ENCODE data around the gene MAMSTR.

The MAMSTR gene

DNA sequence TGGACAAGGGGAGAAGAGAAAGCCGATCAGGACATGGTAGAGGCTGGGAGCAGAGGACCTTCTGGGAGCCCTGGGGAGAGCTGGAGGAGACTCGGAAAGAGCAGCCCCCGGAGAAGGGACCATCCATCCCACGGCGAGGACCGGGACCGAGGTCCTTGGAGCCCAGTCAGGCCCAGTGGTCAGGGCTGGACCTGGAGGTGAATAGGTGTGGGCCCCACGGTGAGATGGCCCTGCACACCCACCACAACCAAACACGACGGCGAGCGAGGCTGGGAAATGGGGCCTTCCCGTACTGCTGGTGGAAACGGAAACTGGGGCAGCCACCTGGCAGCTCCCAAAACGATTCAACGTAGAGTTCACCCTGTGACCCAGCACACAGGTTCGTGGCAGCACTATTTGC, 43.0 kb downstream of the MAMSTR start:
- TF ChIP-seq POLR2A (IDR thresholded peaks at IDR 0.05; ENCODE audit: extremely low read depth, insufficient read length) (no peak), MYC (IDR thresholded peaks at IDR 0.05; ENCODE audit: low read depth, low read length) (no peak)
- TF ChIP-seq, protein P1, sequence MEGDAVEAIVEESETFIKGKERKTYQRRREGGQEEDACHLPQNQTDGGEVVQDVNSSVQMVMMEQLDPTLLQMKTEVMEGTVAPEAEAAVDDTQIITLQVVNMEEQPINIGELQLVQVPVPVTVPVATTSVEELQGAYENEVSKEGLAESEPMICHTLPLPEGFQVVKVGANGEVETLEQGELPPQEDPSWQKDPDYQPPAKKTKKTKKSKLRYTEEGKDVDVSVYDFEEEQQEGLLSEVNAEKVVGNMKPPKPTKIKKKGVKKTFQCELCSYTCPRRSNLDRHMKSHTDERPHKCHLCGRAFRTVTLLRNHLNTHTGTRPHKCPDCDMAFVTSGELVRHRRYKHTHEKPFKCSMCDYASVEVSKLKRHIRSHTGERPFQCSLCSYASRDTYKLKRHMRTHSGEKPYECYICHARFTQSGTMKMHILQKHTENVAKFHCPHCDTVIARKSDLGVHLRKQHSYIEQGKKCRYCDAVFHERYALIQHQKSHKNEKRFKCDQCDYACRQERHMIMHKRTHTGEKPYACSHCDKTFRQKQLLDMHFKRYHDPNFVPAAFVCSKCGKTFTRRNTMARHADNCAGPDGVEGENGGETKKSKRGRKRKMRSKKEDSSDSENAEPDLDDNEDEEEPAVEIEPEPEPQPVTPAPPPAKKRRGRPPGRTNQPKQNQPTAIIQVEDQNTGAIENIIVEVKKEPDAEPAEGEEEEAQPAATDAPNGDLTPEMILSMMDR (IDR thresholded peaks at IDR 0.05; ENCODE audit: low read depth, low read length): no peak
- TF ChIP-seq, protein P2, sequence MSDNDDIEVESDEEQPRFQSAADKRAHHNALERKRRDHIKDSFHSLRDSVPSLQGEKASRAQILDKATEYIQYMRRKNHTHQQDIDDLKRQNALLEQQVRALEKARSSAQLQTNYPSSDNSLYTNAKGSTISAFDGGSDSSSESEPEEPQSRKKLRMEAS (IDR thresholded peaks at IDR 0.05; ENCODE audit: low read depth, low read length): no peak
- no peak overlapping the region for H3K4me3 ChIP-seq (ENCODE audit: low read depth, low read length)
- DNase-seq (ENCODE audit: low read depth): no peak

DNA sequence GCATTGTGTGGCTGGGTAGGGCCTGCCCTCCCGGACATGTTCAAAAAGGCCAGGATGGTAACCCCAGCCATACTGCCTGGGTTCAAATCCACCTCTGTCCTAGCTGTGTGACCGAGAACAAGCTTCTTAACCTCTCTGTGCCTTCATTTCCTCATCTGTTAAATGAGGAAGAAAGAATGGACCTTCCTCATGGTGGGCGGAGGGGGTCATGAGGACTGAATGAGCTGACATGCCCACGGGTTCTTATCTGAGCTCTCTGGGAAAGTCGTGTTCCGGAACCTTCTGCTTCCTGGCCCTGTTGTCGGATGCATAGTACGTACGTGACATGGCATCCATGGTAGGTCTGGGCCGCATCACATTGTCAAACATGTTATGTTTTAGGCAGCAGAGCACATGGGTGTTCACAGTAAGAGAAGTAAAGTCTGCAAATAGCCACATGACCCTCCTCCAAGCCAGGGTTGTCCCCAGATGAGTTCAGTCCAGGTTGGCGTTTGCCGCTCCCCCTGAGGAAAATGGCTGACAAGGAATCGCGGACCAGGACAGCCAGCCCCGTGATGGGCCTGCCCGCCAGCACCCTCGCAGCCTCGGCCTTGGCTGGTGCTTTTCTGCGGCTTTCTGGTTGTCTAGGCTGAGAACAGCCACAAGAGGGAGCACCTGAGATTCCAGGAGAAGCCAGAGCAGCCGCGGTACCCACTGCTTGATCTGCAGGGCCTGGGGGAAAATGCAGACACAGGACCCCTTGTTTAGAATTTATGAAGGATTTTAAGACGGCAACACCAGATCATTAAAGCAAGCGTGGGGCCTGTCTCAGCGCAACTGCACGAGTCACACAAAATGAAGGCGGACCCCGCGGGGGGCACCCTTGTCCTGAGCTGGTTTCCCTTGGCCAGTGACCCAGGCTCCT, 44.4 kb downstream of the MAMSTR start:
- TF ChIP-seq POLR2A (IDR thresholded peaks at IDR 0.05; ENCODE audit: extremely low read depth, insufficient read length) (no peak), MYC (IDR thresholded peaks at IDR 0.05; ENCODE audit: low read depth, low read length) (peak; percentile 79; the same call in 1 of the 2 replicates)
- TF ChIP-seq, protein P2 (IDR thresholded peaks at IDR 0.05; ENCODE audit: low read depth, low read length): peak; percentile 86
- TF ChIP-seq, protein P1 (IDR thresholded peaks at IDR 0.05; ENCODE audit: low read depth, low read length): peak; percentile 100
- peak; percentile 97 for DNase-seq (ENCODE audit: low read depth)
- H3K4me3 ChIP-seq (ENCODE audit: low read depth, low read length): no peak overlapping the region

DNA sequence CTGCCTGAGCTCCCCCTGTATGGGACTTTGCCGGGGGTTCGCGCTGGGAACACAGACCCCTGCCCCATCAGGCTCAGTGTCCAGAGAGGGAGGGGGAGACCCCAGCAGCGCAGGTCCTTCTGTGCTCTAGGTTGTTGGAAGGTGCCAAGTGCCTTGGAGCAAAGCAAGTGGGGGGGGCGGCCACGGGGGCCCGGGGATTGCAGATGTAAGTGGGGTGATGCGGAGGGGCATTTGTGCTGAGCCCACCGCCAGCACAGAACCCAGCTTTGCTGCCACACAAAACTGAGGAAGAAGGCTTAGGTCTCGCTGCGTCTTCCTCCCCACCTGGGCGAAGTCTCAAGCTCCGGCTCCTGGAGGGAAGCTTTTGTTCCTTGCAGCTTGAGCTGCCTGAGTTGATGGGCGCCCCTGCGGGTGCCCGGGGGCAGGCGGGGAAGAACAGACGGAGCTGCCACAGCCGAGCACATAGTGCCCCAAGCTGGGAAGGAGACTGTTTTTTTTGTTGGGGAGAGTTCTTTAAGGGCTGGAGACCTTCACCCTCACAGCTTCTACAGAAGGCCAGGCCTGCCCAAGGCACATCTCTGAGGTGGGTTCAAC, 45.2 kb downstream of the MAMSTR start:
- no peak overlapping the region for H3K4me3 ChIP-seq (ENCODE audit: low read depth, low read length)
- DNase-seq (ENCODE audit: low read depth): no peak
- TF ChIP-seq, protein P2 (IDR thresholded peaks at IDR 0.05; ENCODE audit: low read depth, low read length): no peak
- TF ChIP-seq, protein P1 (IDR thresholded peaks at IDR 0.05; ENCODE audit: low read depth, low read length): no peak
- no peak for TF ChIP-seq POLR2A (IDR thresholded peaks at IDR 0.05; ENCODE audit: extremely low read depth, insufficient read length)
- no peak for TF ChIP-seq MYC (IDR thresholded peaks at IDR 0.05; ENCODE audit: low read depth, low read length)

DNA sequence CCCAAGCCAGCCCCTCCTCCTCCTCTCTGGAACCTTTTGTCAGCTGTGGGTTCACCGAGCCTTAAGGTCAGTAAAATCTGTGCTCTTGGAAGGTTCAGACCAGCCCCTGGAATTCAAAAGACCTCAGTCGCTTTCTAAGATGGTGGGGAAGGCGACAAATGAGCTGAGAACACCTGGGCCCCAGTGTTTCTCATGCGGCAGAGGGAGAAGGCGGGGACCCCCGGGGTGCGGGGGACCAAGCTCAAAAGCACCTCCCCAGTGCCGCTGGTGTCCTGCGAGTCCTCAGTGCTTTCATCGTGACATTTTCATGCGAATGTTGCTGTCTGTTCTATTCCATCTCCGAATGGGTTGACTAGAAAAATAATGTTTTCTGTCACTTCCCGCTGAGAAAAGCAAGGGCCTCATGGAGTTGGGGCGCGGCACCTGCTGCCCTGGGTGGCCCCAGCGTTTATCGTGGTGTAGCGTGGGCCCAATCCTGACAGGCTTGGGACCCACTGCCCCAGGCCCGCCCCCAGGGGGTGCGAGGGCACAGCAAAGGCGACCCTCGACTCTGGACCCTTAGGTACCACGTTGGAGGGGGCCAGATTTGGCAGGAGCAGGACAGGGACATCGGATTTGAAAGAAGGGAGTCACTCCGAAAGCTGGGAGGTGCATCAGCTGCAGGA, 46.0 kb downstream of the MAMSTR start:
- H3K4me3 ChIP-seq (ENCODE audit: low read depth, low read length): no peak overlapping the region
- TF ChIP-seq, protein P1 (IDR thresholded peaks at IDR 0.05; ENCODE audit: low read depth, low read length): no peak
- no peak for TF ChIP-seq MYC (IDR thresholded peaks at IDR 0.05; ENCODE audit: low read depth, low read length)
- TF ChIP-seq, protein P2 (IDR thresholded peaks at IDR 0.05; ENCODE audit: low read depth, low read length): no peak

DNA sequence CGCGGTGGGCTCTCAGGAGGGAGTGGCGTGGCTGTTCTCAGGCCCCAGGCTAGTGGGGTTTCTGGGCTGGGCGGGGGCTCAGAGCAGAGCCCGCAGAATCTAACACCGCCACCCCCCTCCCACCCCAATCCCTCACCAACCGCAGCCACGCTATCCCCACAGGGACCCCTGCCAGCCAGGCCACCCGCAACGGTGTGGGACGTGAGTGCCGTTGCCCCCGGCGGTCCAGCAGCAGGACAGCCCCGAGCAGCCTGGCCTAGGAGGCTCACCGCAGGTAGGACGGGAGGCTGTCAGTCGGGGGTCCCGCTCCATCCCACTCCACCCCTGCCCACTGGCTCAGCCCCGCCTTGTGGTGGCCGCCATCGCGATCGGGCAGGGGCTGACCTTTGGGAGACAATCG, 46.5 kb downstream of the MAMSTR start, which contains the start of gene NTN5:
NTN5 (minus strand) TSS at position 24 of the 400 bp plus-strand sequence. CDS start 2,031 bp downstream, outside the sequence.
- DNase-seq (ENCODE audit: low read depth): no peak
- TF ChIP-seq, protein P1 (IDR thresholded peaks at IDR 0.05; ENCODE audit: low read depth, low read length): no peak
- H3K4me3 ChIP-seq (ENCODE audit: low read depth, low read length): no peak within 1 kb of the TSS

More for the DNA sequence above, 46.0 kb downstream of the MAMSTR start:
- DNase-seq (ENCODE audit: low read depth): no peak
